ENCODE measurements around the gene KLHDC3. TPM values are rescaled to one million over a fixed set of nuclear protein-coding genes. Genes with fewer than 3 reads are reported as not detected.
A peak's percentile ranks its signal among the peaks of the same experiment; 100 is the strongest.

Gene KLHDC3
- total and polyA plus RNA-seq, 2 of the 8 experiments (the other 6 are each of a cell fraction or from before 2014, with no cell fraction given) = 181 to 203 TPM

DNA sequence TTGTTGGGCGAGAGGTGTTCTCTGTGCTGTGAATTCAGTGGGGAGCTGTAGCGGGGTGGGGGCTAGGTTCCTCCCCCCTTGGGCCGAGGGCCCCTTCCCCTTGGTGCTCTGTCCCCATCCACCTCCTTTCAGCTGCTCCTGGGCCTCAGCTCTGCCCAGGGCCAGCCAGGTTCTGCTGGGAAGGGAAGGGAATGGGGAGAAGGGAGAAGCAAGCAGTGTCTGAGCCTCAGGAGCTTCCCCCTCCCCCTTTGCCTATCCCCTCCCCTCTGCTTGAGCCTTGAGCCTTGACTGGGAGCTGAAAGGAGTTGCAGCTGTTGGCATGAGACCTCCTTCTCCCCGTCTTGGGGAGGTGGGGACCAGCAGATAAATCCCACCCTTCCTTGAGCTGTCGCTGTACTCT, 6.8 kb downstream of the KLHDC3 start:
- no peak for FAIRE-seq

More for the DNA sequence above, 6.8 kb downstream of the KLHDC3 start:
- peak overlapping the region; percentile 21; the same call in 1 of the 2 replicates for H3K27ac ChIP-seq (ENCODE audit: low read depth, low read length)
- H3K79me2 ChIP-seq (ENCODE audit: control insufficient read depth in 1 of 2, insufficient read depth in 2 of 2, low read length in 2 of 2) = peaks cover 0 to 45% of the 10 kb centered on the region in 2 experiments; a peak in 3 of 4 replicates
- H4K20me1 ChIP-seq (replicated peaks in 1 of 2; ENCODE audit: control insufficient read depth in 1 of 2, insufficient read depth in 2 of 2, low read length in 2 of 2) = peaks cover 0 to 2% of the 10 kb centered on the region in 2 experiments
- H4K8ac ChIP-seq (ENCODE audit: extremely low read depth, insufficient read depth, low read length) = no peak overlapping the region; the same call in 1 of the 2 replicates
- no peak overlapping the region for H3K18ac ChIP-seq (ENCODE audit: extremely low read depth, low read length)
- H3K27me3 ChIP-seq (replicated peaks in 1 of 4; ENCODE audit: control insufficient read depth in 3 of 4, extremely low read depth in 1 of 4, insufficient read depth in 3 of 4, low read length in 3 of 4) = no peaks in the 10 kb centered on the region
- 0 out of 2 replicates have a peak overlapping the region, but pooled peaks have one; percentile 21 for H2BK20ac ChIP-seq (ENCODE audit: low read length)
- H3K56ac ChIP-seq (replicated peaks; ENCODE audit: insufficient read length, low read depth, low read length) = no peak overlapping the region
- H3K23me2 ChIP-seq (ENCODE audit: low read depth, low read length) = peaks cover 6% of the 10 kb centered on the region; the same call in 1 of the 2 replicates
- H3K9ac ChIP-seq (replicated peaks in 1 of 4; ENCODE audit: extremely low read depth in 1 of 4, low read depth in 3 of 4, low read length in 3 of 4) = peak overlapping the region in 3 of 4 experiments; percentile 39 to 91 (median 90); a peak in 4 of 7 replicates
- no peak overlapping the region for H2AFZ ChIP-seq (ENCODE audit: low read length)
- H3K4ac ChIP-seq (replicated peaks; ENCODE audit: insufficient read length, low read depth, low read length) = no peak overlapping the region
- H2BK15ac ChIP-seq (ENCODE audit: low read length) = peak overlapping the region; percentile 12; the same call in 1 of the 2 replicates
- peak in 1 of 2 experiments; percentile 61 for DNase-seq (ENCODE audit: low read depth in 1 of 2, low spot score in 2 of 2)
- no peak overlapping the region for H4K91ac ChIP-seq (replicated peaks; ENCODE audit: insufficient read length, low read length)
- 36% methylated on average over 3 of the region's 5 CpGs; no CpG with 5 or more reads in 1 of the 2 experiments for WGBS, 2 experiments (ENCODE audit: extremely low coverage in 1 of 2, insufficient coverage in 1 of 2, insufficient read length in 1 of 2, insufficient replicate concordance in 2 of 2, low coverage in 1 of 2, low lambda C conversion rate in 2 of 2, missing lambda C conversion rate in 1 of 2)
- ChIA-PET CTCF (ENCODE audit: partially characterized antibody) (interaction anchor here (0.7 to 5.6 kb wide), 9 partner anchors 8 to 145 kb away, joined by 3 to 33 read pairs (median 3); no protein-coding TSS in a partner anchor), POLR2A (ENCODE audit: partially characterized antibody) (interaction anchor here (0.7 to 27.9 kb wide), 17 partner anchors 10 to 226 kb away, joined by 3 to 584 read pairs (median 5); partner anchors contain the start of genes CUL7, KLC4, MRPL2 and PEX6)
- peaks cover 9% of the 10 kb centered on the region; the same call in 1 of the 2 replicates for H3K79me1 ChIP-seq (ENCODE audit: low read depth, low read length)
- H3K36me3 ChIP-seq (ENCODE audit: control insufficient read depth in 2 of 4, insufficient read depth in 4 of 4, low read length in 3 of 4) = peaks cover 17 to 42% (median 30%) of the 10 kb centered on the region in 4 experiments
- H3K4me3 ChIP-seq (ENCODE audit: extremely low read depth in 1 of 4, insufficient read depth in 2 of 4, low read depth in 3 of 4, low read length in 4 of 4) = peak overlapping the region; percentile 93 to 99 (median 96); a peak in 7 of 8 replicates
- H4K5ac ChIP-seq (ENCODE audit: insufficient read length, low read depth, low read length) = peak overlapping the region; percentile 74
- no peak overlapping the region for H3K23ac ChIP-seq (ENCODE audit: insufficient read length)
- H3K4me1 ChIP-seq (replicated peaks in 1 of 4; ENCODE audit: control insufficient read depth in 3 of 4, insufficient read depth in 4 of 4, low read length in 3 of 4) = peaks cover 0 to 5% (median 1%) of the 10 kb centered on the region in 4 experiments; a peak in 4 of 7 replicates
- no peak overlapping the region for H2BK12ac ChIP-seq (ENCODE audit: low read depth, low read length)
- no peak overlapping the region for H2BK120ac ChIP-seq (replicated peaks; ENCODE audit: low read depth, low read length)
- TF ChIP-seq RXRA (IDR thresholded peaks at IDR 0.05; ENCODE audit: insufficient read depth, low read depth, low read length) = no peak
- TF ChIP-seq SIN3A (conservative IDR thresholded peaks at IDR 0.05 in 1 of 2, IDR thresholded peaks at IDR 0.05 in 1 of 2; ENCODE audit: low read depth in 1 of 2, low read length in 2 of 2) = 0 out of 4 replicates have a peak, but pooled peaks of 1 of the 2 experiments have one; percentile 66
- peak; percentile 32 for TF ChIP-seq SAP30 (IDR thresholded peaks at IDR 0.05; ENCODE audit: insufficient read depth, insufficient replicate concordance, low read length)
- H2BK5ac ChIP-seq (ENCODE audit: low read depth, low read length) = peak overlapping the region; percentile 85
- H2AK5ac ChIP-seq (ENCODE audit: low read depth, low read length) = no peak overlapping the region
- no peak overlapping the region for H3K14ac ChIP-seq (ENCODE audit: insufficient read length)
- H3K4me2 ChIP-seq (ENCODE audit: insufficient read depth in 1 of 2, low read depth in 2 of 2, low read length in 2 of 2) = peak overlapping the region; percentile 45 to 89
- no peaks in the 10 kb centered on the region for H3K9me3 ChIP-seq (ENCODE audit: insufficient read depth in 2 of 2, low read depth in 1 of 2, low read length in 1 of 2)

All from H1 (cell line).